Fibroblast of mammary gland (primary cell): ENCODE data around the gene ZNF304.

Experiments
- DNase-seq: peaks from one replicate; pipeline ENCODE4 v3.0.0-alpha.2; 2010; ENCODE audit warnings: low read depth
- H3K4me3 ChIP-seq: 2 replicates; pipeline ENCODE4 v1.5.1; 2011; ENCODE audit warnings: low read depth, mild to moderate bottlenecking, low read length, moderate library complexity; ENCODE audit not compliant: control insufficient read depth
- CTCF ChIP-seq: conservative IDR thresholded peaks from 2 replicates; pipeline ENCODE4 v1.5.1; 2011; ENCODE audit warnings: low read depth, low read length, inconsistent platforms; ENCODE audit not compliant: control insufficient read depth, insufficient read depth

The ZNF304 gene

GRCh38 chr19:57314146-57314545, 36.9 kb upstream of the ZNF304 start:
- TF ChIP-seq CTCF, result no peak
- no peak for DNase-seq

GRCh38 chr19:57317503-57317902, 33.6 kb upstream of the ZNF304 start:
- no peak overlapping the region for H3K4me3 ChIP-seq

More at GRCh38 chr19:57314146-57314545, 36.9 kb upstream of the ZNF304 start:
- no peak overlapping the region for H3K4me3 ChIP-seq

DNA sequence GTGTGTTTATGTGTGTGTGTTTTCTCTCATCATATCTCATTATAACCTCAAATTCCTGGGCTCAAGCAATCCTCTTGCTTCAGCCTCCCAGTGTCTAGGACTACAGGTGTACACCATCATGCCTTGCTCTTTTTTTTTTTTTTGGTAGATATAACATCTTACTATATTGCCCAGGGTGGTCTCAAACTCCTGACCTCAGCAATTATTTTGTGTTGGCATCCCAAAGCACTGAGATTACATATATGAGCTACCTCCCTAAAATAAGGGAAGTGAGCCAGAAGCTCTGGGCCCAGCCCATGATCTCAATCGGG, 31.2 kb upstream of the ZNF304 start:
- peak overlapping the region; percentile 83 for H3K4me3 ChIP-seq
- no peak for DNase-seq
- no peak for TF ChIP-seq CTCF

More at GRCh38 chr19:57317503-57317902, 33.6 kb upstream of the ZNF304 start:
- DNase-seq, result no peak
- TF ChIP-seq CTCF, result no peak

- H3K4me3 ChIP-seq, result peak within 1 kb of the TSS; percentile 83
- DNase-seq, result peak; percentile 96
- TF ChIP-seq CTCF, result no peak
Measured at GRCh38 chr19:57320180-57321084, 30.6 kb upstream of the ZNF304 start, which contains the start of gene ZNF543. Gene ZNF543 (plus strand): TSS chr19:57320472. CDS start chr19:57320854, 382 bp downstream.

GRCh38 chr19:57321116-57321515, 30.0 kb upstream of the ZNF304 start:
- H3K4me3 ChIP-seq, result peak overlapping the region; percentile 83
- DNase-seq, result no peak
- TF ChIP-seq CTCF, result no peak

DNA sequence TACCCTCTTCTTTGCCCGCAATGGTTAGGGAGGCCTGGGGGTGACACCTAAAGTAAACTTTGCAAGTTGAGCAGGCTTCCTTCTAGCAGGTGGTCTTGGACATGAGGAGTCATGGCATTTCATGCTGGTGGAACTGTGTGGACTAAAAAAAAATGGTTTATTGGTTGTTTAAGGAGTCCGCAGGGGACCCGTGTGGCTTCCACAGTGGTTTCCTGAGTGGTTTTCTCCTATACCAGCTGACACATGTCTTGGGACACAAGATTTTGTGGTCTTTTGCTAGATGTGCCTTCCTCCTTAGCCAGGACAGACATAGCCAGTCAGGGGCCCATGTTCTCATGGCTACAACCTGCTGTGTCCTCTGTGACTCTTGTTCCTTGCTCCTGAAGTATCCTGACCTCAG, 29.3 kb upstream of the ZNF304 start:
- TF ChIP-seq CTCF, result no peak
- no peak for DNase-seq
- no peak overlapping the region for H3K4me3 ChIP-seq
